Liver (tissue), 3 donors: ENCODE measurements around the gene SEMA7A.

Experiments
- EGR1 ChIP-seq, 2 donors: IDR thresholded peaks; 2 replicates each; pipeline ENCODE4 v1.6.1; 2016 to 2018; ENCODE audit warnings: antibody characterized with exemption in 2 of 2, low read depth in 2 of 2
- SP1 ChIP-seq: IDR thresholded peaks from 2 replicates; pipeline ENCODE4 v1.6.1; 2018; ENCODE audit warnings: antibody characterized with exemption, mild to moderate bottlenecking
- YY1 ChIP-seq: IDR thresholded peaks from 2 replicates; pipeline ENCODE4 v1.6.1; 2016; ENCODE audit warnings: antibody characterized with exemption, mild to moderate bottlenecking
- TF ChIP-seq, protein P1 (sequence below): fragments of 150-350 bp; IDR thresholded peaks from 2 replicates; pipeline ENCODE4 v1.5.1; 2017; ENCODE audit warnings: improper control_type of control experiment, low read depth, low read length; ENCODE audit not compliant: missing input control
- donor health status: healthy.
- donor health status: healthy.

DNA sequence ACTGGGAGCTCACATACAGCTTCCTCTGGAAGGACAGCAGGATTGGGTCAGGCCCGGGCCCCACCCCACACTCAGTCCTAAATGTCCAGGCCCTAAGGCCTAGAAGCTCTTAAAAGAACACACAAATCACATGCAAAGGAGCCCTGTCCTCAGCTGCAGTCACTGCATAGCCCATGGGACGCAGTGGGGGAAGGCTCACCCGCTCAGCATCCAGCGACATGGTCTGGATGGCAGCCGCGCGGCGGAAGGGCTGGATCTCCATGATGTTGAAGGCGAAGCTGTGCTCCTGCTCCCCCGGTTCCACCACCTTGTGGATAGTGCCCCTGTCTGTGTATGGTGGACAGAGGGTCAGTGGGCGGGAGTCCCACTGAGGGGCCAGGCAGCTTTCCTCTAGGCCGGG, 22.1 kb downstream of the SEMA7A start:
- TF ChIP-seq, protein P1, sequence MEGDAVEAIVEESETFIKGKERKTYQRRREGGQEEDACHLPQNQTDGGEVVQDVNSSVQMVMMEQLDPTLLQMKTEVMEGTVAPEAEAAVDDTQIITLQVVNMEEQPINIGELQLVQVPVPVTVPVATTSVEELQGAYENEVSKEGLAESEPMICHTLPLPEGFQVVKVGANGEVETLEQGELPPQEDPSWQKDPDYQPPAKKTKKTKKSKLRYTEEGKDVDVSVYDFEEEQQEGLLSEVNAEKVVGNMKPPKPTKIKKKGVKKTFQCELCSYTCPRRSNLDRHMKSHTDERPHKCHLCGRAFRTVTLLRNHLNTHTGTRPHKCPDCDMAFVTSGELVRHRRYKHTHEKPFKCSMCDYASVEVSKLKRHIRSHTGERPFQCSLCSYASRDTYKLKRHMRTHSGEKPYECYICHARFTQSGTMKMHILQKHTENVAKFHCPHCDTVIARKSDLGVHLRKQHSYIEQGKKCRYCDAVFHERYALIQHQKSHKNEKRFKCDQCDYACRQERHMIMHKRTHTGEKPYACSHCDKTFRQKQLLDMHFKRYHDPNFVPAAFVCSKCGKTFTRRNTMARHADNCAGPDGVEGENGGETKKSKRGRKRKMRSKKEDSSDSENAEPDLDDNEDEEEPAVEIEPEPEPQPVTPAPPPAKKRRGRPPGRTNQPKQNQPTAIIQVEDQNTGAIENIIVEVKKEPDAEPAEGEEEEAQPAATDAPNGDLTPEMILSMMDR = no peak
- no peak for TF ChIP-seq YY1
- TF ChIP-seq SP1 = no peak
- TF ChIP-seq EGR1 (IDR thresholded peaks at IDR 0.05; ENCODE audit: low read depth in 2 of 2) = no peak
